ENCODE measurements around the gene GUCY2C.

The GUCY2C gene

DNA sequence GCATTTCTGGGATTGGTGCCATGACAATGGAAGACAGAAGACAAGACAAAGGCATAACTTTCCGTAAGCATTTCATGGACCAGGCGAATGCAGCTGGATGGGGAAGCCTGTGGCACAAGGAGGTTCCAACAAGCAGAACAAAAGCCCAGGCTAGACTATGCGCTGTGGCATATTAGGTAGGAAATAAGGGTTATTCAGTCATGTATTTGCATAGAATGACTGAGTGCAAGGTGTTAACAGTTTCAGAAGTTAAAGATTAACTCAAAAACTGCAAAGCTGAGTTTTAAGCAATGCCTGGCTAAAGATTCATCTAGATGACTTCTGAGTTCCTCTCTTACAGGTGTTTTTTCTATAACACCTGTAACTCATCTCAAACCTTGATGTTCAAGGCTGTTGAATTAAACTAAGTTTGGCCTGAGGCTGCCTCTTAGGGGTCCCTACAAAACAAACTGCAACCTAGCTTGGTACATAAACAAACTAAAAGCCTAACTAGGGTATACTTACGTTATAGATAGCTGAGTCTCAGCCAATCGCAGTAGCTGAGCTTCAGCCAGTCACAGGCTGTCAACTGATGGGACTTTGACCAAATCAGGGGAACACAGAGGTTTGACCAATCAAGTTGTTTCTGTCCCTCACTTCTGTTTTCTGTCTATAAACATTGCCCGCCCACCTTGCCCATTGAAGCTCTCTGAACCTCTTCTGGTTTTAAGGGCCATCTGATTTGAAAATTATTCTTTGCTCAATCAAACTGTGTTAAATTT, 76.5 kb downstream of the GUCY2C start:
- no peak for DNase-seq

DNA sequence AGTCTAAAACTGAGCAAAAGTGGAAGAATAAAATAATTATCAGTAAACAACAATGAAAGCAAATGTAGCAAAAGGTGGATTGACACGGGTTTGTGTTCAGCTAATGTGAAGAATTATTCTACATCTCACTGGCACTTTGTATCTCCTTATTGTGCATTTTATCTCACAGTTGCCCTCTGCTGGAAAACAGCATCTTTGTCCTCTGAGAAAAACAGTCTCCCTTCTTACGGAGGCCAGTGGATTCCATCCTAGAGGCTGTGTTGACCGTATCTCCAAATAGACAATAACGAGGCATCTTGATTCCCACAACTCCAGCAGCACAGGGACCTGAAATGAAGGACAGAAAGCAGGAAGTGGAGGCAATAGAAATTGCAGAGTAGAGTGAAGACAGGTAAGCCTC, 77.4 kb downstream of the GUCY2C start:
- DNase-seq = no peak

DNA sequence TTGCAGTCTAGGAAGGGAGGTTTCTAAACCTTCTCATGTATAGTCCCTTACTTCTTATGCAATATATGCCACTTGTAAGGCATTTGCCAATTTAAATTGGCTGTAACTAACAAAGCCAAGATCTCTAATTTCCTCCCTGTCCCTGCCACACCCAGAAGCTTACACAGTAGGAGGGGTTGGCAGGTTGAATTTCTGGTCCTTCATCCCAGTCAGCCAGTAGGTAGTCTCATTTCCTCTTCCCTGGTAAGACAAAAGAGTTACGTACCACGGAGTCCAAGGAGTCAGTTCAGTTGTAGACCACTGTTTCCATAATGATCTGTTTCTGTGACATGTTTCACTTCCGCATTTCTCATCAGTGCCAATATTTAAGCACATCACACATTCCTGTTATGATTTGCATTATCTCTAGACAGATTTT, 81.7 kb downstream of the GUCY2C start:
- DNase-seq = no peak

DNA sequence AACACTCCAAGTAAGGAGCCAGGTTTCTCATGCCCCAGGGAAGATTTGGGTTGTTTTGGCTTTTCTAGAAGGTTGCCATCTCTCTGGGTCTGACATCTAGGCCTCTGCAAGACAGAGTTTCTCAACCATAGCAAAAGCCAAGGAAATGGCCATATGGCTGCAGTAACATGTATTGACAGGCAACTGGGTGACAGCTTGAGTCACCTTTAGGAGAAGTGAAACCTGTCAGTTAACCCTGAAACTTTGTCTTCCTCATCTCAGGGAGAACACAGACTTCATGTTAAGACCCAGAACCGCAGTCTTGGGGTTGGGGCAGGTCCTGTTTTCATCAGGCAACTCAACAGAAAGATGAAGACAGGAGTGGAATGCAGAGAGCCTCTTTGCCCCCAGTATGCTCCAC, 82.7 kb downstream of the GUCY2C start:
- DNase-seq = no peak

DNA sequence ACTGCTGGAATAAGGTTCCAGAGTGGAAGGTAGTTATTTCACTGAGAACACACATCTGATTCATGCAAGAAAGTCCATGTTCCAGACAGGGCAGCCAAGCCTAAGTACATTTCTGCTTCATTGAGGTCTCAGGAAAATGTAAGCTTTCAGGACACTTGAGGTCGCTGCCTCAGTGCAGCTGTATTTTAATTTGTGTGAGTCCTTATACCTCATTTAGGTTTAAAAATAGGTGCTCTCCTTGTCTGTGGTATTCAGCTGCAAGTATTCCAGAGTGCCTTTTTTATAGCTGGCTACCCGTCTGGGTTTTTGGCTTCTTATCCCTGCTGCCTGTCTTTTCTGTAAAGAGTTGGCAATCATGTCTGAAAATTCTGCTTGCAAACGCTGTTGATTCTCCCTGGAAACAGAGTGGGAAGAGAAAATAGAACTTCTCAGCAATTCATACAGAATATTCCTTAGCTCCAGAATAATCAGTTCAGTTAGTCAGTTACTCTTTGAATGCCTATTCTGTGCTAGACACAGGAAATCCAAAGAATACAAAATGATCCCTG, 83.4 kb downstream of the GUCY2C start:
- DNase-seq = no peak

DNA sequence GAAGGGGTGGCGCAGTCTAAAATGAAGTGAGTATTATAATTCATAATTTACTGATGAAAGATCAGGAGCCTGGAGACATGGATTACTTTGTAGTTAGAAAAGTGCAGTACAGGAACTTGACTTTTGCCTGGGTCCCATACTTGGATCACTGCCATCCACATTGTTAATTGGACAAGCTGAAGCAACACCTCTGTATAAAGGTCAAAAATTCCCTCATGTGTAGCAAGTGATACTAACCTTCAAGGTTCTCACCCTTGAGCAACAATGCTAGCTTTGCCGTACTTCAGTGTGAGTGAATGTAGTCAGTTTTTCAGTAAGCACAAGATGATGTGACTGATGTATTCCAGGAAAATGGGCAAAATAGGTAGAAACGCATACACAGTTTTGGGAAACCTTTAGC, 84.1 kb downstream of the GUCY2C start:
- no peak for DNase-seq

DNA sequence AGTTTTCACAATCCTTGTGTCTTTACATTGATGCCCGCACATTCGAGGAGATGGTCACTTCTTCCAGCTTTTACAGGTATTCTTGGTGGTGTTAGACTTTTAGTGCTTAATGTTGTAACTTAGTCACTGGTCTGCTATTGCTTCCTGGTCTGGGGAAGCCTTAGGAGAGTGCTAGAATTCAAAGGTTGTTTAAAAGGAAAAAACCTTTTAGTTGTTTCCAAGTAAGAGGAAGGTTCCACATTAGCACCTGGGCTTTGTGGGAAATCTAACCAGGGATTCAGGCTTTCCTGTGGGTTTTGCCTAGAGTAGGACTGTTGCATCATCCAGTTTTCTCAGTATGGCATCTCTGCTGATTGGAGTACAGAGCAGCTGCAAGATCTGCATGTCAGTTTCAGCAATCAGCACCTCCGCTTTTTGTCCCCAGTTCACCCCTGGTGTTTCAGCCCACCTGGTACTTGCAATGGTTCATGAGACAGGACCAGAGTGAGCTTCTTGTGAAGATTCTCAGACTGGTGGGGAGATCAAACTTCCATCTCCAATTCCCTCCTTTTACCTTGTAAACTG, 84.7 kb downstream of the GUCY2C start:
- DNase-seq = no peak

DNA sequence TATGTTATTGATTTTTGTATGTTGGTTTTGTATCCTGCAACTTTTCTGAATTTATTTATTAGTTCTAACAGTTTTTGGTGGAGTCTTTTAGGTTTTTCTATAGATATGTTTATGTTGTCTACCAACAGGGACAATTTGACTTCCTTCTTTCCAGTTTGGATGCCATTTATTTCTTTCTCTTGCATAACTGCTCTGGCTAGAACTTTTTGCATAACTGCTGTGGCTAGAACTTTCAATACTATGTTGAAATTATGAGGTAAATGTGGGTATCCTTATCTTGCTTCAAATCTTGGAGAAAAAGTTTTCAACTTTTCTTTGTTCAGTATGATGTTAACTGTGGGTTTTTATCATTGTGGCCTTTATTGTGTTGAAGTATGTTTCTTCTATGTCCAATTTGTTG, 88.8 kb downstream of the GUCY2C start:
- DNase-seq = no peak

DNA sequence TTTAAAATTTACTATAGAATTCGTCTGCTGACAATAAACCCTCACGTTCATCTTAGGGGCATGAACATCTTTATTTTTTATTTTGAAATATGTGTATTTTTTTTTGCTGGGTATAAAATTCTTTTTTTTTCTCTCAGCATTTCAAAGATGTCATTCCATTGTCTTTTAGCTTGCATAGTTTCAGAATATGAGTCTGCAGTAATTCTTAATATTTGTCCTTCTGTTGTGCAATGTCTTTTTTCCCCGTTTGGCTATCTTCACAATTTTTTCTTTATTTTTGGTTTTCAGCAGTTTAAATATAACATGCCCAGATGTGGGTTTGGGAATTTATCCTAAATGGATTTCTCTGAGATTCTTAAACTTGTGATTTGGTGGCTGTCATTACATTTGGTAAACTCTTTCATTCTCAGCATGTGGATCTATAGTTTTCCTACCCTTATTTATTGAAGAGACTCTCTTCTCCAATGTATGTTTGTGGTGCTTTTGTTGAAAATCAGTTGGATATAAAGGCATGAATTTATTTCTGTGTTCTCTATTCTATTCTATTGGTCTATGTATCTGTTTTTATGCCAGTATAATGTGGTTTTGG, 90.9 kb downstream of the GUCY2C start:
- no peak for DNase-seq

DNA sequence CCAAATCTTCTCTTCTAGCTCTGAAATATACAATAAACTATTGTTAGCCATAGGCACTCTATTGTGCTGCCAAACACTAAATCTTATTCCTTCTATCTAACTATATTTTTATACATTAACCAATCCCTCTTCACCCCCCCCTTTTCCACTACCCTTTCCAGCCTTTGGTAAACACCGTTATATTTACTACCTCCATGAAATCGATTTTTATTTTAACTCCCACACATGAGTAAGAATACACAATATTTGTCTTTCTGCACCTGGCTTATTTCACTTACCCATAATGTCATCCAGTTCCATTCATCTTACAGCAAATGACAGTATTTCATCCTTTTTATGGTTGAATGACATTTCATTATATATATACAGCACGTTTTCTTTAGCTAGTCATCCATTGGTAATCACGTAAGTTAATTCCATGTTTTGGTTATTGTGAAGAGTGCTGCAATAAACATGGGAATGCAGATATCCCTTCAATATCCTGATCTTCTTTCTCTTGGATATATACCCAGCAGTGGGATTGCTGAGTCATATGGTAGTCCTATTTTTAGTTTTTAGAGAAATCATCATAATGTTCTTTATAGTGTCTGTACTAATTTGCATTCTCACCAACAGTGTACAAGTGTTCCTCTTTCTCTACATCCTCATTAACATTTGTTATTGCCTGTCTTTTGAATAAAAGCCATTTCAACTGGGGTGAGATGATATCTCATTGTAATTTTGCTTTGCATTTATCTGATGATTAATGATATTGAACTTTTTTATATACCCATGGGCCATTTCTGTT, 94.5 kb downstream of the GUCY2C start:
- DNase-seq = no peak

DNA sequence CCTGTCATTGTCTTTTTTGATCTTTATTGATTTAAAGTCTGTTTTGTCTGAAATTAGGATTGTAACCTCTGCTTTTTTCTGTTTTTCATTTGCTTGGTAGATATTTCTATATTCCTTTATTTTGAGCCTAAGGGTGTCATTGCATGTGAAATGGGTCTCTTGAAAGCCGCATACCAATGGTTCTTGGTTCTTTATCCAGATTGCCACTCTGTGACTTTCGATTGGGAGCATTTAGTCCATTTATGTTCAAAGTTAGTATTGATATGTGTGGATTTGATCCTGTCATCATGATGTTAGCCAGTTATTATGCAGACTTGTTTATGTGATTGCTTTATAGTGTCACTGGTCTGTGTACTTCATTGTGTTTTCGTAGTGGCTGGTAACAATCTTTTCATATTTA, 98.9 kb downstream of the GUCY2C start:
- DNase-seq = no peak

DNA sequence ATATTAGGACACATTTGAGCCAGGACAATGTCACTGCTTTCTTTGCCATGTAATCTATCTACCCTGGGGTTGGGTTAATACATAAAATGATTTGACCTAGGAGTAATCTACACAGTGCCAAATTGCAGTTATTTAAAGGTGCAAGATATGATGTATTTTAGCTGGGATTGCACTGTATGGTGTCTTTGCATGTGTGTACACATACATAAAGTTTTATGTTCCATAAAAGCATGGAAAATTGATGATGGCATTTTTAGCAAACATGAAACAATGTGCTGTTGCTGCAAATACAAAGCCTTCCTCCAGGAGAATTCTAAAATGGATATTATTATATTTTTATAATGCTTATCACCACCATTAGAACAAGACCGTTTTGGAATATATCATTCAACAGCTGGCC, 104.7 kb downstream of the GUCY2C start:
- DNase-seq = peak; percentile 79

DNA sequence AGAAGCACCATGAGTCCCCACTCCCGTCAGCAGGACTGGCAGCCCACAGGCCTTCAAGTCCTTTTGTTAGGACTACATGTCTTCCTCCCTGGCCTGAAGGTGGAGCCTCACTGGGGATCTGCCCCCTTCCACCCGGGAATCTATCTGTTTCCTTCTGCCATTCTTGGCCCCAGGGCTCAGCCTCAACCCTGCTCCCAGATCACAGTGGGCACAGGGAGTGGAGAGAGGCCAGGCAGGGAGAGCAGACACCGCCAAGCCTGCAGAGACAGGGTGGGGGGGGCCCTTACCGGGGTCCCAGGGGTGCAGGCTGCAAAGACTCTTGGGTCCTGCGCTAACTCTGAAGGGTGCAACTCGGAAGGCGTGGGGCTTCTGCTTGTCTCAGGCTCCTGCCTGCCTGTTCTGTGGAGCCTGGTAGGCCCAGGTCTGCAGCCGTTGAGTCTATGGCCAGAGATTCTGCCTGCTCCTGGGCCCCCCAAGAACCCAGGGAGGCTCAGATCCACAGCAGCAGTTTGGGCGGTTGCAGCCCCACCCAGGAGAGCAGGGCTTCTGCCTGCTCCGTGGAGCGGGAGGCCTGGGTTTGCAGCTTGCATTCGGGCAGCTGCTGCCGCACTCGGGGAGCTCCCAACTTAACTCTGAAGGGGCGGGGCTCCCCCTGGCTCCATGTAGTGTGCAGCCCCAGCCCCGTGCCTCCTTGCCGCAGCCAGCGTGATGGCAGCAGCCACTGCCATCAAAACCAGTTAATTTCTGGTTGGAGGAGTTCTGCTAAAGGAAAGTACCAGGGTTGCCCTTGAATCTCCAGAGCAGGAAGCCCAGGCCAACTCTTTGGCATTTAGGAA, 107.0 kb downstream of the GUCY2C start:
- no peak for DNase-seq

DNA sequence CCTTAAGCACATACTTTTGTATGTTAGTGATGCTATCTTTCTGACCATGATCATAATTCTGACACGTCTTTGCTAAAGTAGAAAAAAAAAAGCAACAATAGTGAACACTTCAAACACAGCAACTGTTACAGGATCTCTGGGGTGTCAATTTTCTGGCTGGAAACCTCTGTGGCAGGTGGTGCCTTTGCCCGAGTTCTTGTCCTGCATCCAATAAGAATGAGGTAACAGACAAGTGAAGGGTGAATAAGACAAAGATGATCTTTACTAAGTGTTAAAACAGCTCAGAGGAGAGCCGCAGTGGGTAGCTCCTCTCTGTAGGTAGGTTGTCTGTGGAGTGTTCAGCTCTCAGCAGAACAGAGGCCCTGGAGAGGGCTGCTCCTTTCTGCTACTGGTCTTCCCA, 107.8 kb downstream of the GUCY2C start:
- no peak for DNase-seq

DNA sequence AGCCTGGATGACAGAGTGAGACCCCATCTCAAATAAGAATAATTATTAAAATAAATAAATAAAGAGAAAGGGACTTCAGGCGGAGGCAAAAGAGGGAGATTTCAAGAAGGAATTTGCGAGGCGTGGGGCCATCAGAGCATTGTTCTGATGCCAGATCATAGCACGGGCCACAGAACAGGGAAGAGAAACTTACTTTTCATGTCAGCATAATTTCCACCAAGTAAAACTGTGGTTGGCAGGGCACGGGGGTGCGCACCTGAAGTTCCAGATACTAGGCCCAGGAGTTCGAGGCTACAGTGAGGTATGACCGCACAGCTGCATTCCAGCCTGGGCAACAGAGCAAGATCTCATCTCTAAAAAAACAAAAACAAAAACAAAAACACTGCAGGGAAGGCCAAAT, 117.8 kb downstream of the GUCY2C start:
- no peak for DNase-seq

DNA sequence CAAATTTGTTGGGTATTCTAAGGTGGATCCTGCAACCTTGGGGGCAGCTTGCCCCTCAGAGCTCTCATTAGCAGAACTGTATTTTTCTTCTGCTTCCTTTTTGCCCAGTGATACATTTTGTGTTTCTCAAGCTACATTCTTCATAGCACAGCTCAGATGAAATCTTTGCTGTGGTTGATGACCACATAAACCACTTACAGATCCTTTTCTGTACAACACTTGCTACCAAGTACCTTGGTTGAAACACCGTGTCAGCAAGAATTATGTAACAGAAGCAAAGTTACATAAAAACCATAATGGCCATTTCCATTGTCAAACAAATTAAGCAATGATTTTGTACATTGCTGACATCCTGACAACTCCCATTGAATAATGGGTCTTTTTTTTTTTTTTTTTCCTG, 119.1 kb downstream of the GUCY2C start:
- DNase-seq = no peak

DNA sequence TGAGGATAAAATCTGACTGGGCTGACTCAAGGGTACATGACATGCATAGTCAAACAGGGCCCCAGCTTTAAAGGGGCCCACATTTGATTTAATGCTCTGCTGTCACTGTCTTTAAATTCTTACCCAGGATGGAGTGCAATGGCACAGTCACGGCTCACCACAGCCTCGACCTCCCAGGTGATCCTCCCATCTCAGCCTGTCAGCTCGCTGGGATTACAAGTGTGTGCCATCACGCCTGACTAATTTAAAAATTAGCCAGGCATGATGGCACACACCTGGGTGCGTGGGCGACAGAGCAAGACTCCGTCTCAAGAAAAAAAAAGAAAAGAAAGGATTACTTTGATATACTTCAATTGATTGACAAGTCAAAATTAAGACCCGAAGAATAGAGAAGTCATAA, 119.5 kb downstream of the GUCY2C start:
- DNase-seq = no peak

DNA sequence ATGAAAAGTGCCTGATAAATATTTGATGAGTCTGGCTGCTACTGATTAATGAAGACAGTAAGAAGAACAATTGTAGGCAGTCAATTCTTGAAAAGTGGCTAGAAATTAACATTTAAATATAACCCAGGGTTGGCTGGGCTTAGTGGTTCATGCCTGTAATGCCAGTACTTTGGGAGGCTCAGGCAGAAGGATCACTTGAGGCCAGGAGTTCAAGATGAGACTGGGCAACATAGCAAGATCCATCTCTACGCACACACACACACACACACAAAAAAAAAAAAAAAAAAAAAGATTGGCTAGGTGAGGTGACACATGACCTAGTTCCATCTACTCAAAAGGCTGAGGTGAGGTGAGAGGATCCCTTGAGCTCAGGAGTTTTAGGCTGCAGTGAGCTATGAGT, 120.8 kb downstream of the GUCY2C start:
- DNase-seq = no peak

DNA sequence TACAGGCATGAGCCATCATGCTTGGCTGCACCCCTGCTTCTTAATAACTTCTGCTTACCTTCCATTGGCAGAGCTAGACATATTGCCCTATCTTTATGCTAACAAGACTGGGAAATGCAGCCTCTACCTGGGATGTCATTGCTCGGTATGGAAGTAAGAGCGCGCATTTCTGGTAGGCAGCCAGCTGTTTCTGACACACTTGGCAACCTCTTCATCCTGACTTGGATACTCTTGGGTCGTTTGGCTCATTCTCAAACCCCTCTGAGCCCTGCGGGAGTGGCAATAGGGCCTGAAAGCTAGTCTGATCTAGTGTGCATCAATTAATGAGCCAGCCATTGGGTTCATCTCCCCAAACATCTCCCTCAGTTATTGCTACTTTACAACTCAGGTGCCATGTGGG, 123.3 kb downstream of the GUCY2C start:
- DNase-seq = no peak

DNA sequence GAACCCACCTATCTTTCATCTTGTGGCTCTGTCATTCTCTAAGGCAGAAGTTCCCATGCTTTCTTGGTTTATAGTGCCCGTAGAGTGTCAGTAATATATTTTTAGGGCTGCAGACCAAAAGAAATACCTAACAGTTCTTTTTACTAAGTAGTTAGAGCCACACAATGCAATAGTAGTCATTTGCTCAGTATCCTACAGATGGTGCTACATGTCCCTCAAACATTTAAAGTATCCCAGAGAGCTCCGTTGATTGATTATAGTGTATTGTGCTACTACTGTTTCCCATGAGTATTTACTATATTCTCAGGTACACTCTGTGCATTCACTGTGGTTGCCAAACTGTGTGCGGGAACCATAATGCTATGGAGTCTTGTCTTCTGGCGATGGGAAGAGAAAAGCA, 124.0 kb downstream of the GUCY2C start:
- no peak for DNase-seq

DNA sequence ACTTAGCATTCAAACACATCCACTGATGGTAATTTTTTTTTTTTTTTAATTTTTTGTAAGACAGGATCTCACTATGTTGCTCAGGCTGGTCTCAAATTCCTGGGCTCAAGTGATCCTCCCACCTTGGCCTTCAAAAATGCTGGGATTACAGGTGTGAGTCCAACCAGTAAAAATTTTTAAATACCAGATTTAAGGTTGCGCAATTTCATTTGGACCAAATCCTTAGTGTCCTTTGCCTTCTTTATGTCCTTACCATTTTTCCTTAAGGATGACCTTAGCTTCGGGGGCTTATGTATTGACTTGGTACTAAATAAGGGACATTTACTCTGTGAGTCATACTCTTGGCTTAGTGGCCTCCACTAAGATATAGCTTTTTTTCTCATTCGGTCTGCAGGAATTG, 124.6 kb downstream of the GUCY2C start:
- no peak for DNase-seq

DNA sequence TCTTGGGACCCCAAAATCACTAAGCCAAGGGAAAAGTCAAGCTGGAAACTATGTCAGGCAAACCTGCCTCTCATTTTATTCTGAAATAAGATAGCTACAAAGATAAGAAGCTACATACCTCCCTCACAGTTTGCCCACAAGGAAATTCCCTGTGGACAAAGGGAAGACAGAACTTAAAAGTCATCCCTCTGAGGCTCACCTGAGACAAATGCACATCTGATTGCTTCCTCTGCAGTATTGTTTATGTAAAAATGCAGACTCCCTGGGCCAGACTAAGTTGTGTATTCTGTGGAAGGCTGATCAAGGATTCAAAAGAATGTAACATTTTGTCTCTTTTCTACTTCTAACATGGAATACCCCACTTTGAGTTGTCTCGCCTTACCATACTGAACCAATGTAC, 126.2 kb downstream of the GUCY2C start:
- no peak for DNase-seq
